Gastroesophageal sphincter (tissue), 4 donors: ENCODE results near the gene ROR2. TPM values are rescaled to one million over a fixed set of nuclear protein-coding genes. Genes with fewer than 3 reads are reported as not detected.
"Not testable (repeated sequence)": the region's sequence is repeated elsewhere in the genome, so short reads cannot be mapped to it uniquely, and the experiment has no call there.

Source experiments
- ATAC-seq: fragments of 150-250 bp; one replicate; pipeline ENCODE4 v1.9.1; 2016; ENCODE audit warnings: mild to moderate bottlenecking, moderate library complexity
- H3K27ac ChIP-seq, 4 donors: fragments of 200-600 bp; sonication (generic) in 3 of 4; 1 replicate in 3 of 4; 2 replicates in 1 of 4; pipeline ENCODE4 v1.5.1; 2016 to 2019
- H3K27me3 ChIP-seq: fragments of 200-600 bp; sonication (generic); one replicate; pipeline ENCODE4 v1.5.1; 2019
- H3K36me3 ChIP-seq, 2 donors: fragments of 200-600 bp; sonication (generic); one replicate each; pipeline ENCODE4 v1.5.1; 2019; ENCODE audit warnings: control low read depth in 1 of 2
- H3K4me1 ChIP-seq, 3 donors: fragments of 200-600 bp; sonication (generic); 1 replicate in 2 of 3; 2 replicates in 1 of 3; pipeline ENCODE4 v1.5.1; 2016 to 2019; ENCODE audit warnings: control low read depth in 2 of 3
- H3K4me3 ChIP-seq, 2 donors: fragments of 200-600 bp; sonication (generic); one replicate each; pipeline ENCODE4 v1.5.1; 2019; ENCODE audit warnings: mild to moderate bottlenecking in 1 of 2, moderate library complexity in 1 of 2
- H3K9me3 ChIP-seq, 3 donors: fragments of 200-600 bp; sonication (generic); one replicate each; pipeline ENCODE4 v1.5.1; 2017 to 2019; ENCODE audit warnings: control low read depth in 2 of 3
- EP300 ChIP-seq: sonication (generic); formaldehyde crosslinking; IDR thresholded peaks from one replicate; pipeline ENCODE4 v1.6.1; 2017; ENCODE audit warnings: antibody characterized with exemption, mild to moderate bottlenecking
- POLR2A ChIP-seq, 2 donors: fragments of 450-650 bp; IDR thresholded peaks; one replicate each; pipeline ENCODE4 v1.6.1; 2017; ENCODE audit warnings: antibody characterized with exemption in 2 of 2, mild to moderate bottlenecking in 2 of 2, moderate library complexity in 1 of 2
- POLR2AphosphoS5 ChIP-seq: sonication (generic); formaldehyde crosslinking; IDR thresholded peaks from one replicate; pipeline ENCODE4 v1.6.1; 2017; ENCODE audit warnings: antibody characterized with exemption
- WGBS, 2 donors: methylation state at CpG; one replicate each; pipeline ENCODE4 v1.1.5; 2018; ENCODE audit warnings: low coverage in 1 of 2; 5-methylcytosine and 5-hydroxymethylcytosine counted together
- total RNA-seq, 4 donors: library from RNA; depleted of rRNA; stranded (reverse); fragments of >200 nt; gene quantifications; one replicate each; pipeline ENCODE4 v1.1.0, GENCODE V29; 2016
- TF ChIP-seq, protein P1 (sequence below), 4 experiments: fragments of 200-600 bp in 2 of 4; fragments of 450-650 bp in 2 of 4; sonication (generic) in 1 of 4; IDR thresholded peaks; one replicate each; pipeline ENCODE4 v1.5.1; 2017 to 2019; ENCODE audit warnings: antibody characterized with exemption in 4 of 4, mild to moderate bottlenecking in 2 of 4, moderate library complexity in 2 of 4

ROR2 gene
- total RNA-seq, 4 donors from 2014 or later, result 40.8 to 69.1 (median 63.2) TPM

DNA sequence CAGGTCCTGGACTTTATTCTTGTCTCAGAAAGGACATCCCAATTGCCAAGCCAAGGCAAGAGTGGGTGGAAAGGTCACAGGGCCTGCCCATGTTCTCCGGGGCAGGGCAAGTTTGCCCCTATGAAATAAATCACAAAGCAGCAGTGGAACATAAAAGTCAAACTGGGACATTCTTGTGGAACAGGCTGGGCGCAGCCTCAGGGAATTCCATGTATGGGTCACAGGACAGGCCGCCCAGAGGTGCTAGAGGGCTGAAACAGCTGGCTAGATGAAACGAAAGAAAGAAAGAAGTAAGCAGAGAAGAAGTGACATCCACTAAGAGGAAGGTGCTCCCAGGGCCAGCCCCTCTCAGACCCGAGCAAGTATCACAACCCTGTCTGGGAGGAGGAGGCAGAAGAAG lies 307.3 kb downstream of the ROR2 start:
- no peak for TF ChIP-seq POLR2A (IDR thresholded peaks at IDR 0.05)
- TF ChIP-seq POLR2AphosphoS5, result no peak
- TF ChIP-seq EP300, result no peak
- TF ChIP-seq, protein P1, sequence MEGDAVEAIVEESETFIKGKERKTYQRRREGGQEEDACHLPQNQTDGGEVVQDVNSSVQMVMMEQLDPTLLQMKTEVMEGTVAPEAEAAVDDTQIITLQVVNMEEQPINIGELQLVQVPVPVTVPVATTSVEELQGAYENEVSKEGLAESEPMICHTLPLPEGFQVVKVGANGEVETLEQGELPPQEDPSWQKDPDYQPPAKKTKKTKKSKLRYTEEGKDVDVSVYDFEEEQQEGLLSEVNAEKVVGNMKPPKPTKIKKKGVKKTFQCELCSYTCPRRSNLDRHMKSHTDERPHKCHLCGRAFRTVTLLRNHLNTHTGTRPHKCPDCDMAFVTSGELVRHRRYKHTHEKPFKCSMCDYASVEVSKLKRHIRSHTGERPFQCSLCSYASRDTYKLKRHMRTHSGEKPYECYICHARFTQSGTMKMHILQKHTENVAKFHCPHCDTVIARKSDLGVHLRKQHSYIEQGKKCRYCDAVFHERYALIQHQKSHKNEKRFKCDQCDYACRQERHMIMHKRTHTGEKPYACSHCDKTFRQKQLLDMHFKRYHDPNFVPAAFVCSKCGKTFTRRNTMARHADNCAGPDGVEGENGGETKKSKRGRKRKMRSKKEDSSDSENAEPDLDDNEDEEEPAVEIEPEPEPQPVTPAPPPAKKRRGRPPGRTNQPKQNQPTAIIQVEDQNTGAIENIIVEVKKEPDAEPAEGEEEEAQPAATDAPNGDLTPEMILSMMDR (IDR thresholded peaks at IDR 0.05), result no peak
- no peak for ATAC-seq
- no peak overlapping the region for H3K27ac ChIP-seq
- WGBS, 2 donors, result 91% methylated on average over 5 of the region's 5 CpGs; no CpG with 5 or more reads in 1 of the 2 donors
- H3K4me3 ChIP-seq, result no peak overlapping the region
- H3K27me3 ChIP-seq, result no peaks in the 10 kb centered on the region
- no peaks in the 10 kb centered on the region for H3K36me3 ChIP-seq
- no peaks in the 10 kb centered on the region for H3K4me1 ChIP-seq
- peaks cover 0 to 9% (median 0%) of the 10 kb centered on the region in 3 donors for H3K9me3 ChIP-seq

DNA sequence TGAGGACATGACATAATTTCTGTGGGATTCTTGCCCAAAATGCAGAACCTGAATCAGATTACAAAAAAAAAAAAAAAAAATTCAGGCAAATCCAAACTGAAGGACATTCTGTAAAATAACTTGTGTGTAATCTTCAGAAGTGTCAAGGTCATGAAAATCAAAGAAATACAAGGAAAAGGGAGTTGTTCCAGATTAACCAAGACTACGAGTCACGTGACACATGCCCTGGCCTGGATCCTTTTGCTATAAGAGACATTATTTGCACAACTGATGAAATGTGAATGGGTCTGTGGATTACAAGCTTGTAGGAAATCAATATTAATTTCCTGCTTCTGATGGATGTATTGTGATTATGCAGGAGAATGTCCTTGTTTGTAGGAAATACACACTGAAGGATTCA lies 309.6 kb downstream of the ROR2 start:
- no peaks in the 10 kb centered on the region for H3K36me3 ChIP-seq
- no peaks in the 10 kb centered on the region for H3K4me1 ChIP-seq
- no peak for ATAC-seq
- WGBS, 2 donors, result 90 to 95% methylated on average over 2 of the region's 2 CpGs
- peaks cover 0 to 9% (median 0%) of the 10 kb centered on the region in 3 donors for H3K9me3 ChIP-seq
- no peak overlapping the region for H3K4me3 ChIP-seq
- no peaks in the 10 kb centered on the region for H3K27me3 ChIP-seq
- TF ChIP-seq, protein P1 (IDR thresholded peaks at IDR 0.05), result no peak
- TF ChIP-seq POLR2AphosphoS5 (no peak), EP300 (no peak), POLR2A (IDR thresholded peaks at IDR 0.05) (no peak)
- no peak overlapping the region for H3K27ac ChIP-seq

- Histone ChIP-seq H3K27me3 (no peaks in the 10 kb centered on the region), H3K9me3 (peaks cover 0 to 9% (median 0%) of the 10 kb centered on the region in 3 donors), H3K36me3 (no peaks in the 10 kb centered on the region), H3K4me1 (no peaks in the 10 kb centered on the region), H3K4me3 (no peak overlapping the region), H3K27ac (no peak overlapping the region)
- 100% methylated on average over 1 of the region's 1 CpG for WGBS, 2 donors
- no peak for ATAC-seq
- no peak for TF ChIP-seq POLR2A (IDR thresholded peaks at IDR 0.05)
- no peak for TF ChIP-seq POLR2AphosphoS5
- TF ChIP-seq, protein P1 (IDR thresholded peaks at IDR 0.05), result no peak
- TF ChIP-seq EP300, result no peak
Measured at GRCh38 chr9:91639054-91639453, 311.0 kb downstream of the ROR2 start.

GRCh38 chr9:91634832-91635231 lies 315.2 kb downstream of the ROR2 start:
- not testable (repeated sequence) for H3K9me3 ChIP-seq, H3K4me3 ChIP-seq, H3K4me1 ChIP-seq, H3K36me3 ChIP-seq, ATAC-seq, H3K27ac ChIP-seq, H3K27me3 ChIP-seq
- 89 to 94% methylated on average over 7 of the region's 7 CpGs for WGBS, 2 donors

- no peaks in the 10 kb centered on the region for H3K9me3 ChIP-seq
- no peak for ATAC-seq
Measured at GRCh38 chr9:91629718-91630117, 320.3 kb downstream of the ROR2 start.

More at GRCh38 chr9:91629718-91630117, 320.3 kb downstream of the ROR2 start:
- Histone ChIP-seq H3K36me3 (no peaks in the 10 kb centered on the region), H3K4me3 (no peak overlapping the region), H3K27ac (no peak overlapping the region), H3K27me3 (no peaks in the 10 kb centered on the region), H3K4me1 (no peaks in the 10 kb centered on the region)
- TF ChIP-seq POLR2AphosphoS5, result no peak
- TF ChIP-seq POLR2A (IDR thresholded peaks at IDR 0.05), result no peak
- TF ChIP-seq, protein P1 (IDR thresholded peaks at IDR 0.05), result no peak
- TF ChIP-seq EP300, result no peak
